ENCODE measurements around the gene MYOM3.
"Not testable (repeated sequence)": the region's sequence is repeated elsewhere in the genome, so short reads cannot be mapped to it uniquely, and the experiment has no call there.

GRCh38 chr1:24030976-24031516 is 80.9 kb downstream of the MYOM3 start:
- TF ChIP-seq SIX4 (CRISPR knock-in tag; IDR thresholded peaks at IDR 0.05); EZH2 (conservative IDR thresholded peaks at IDR 0.05; ENCODE audit: low read depth, low read length); ZNF512 (CRISPR knock-in tag; IDR thresholded peaks at IDR 0.05); ZNF747 (CRISPR knock-in tag; IDR thresholded peaks at IDR 0.05; ENCODE audit: borderline replicate concordance); NFIC (IDR thresholded peaks at IDR 0.05; ENCODE audit: low read length); PRDM15 (CRISPR knock-in tag; IDR thresholded peaks at IDR 0.05); ARNT (IDR thresholded peaks at IDR 0.05): not testable (repeated sequence)

Measured in HepG2 (cell line).